Left kidney (tissue), 8 donors: ENCODE results near the gene STK40. TPM values are rescaled to one million over a fixed set of nuclear protein-coding genes. Genes with fewer than 3 reads are reported as not detected.

Experiments used
- DNase-seq: peaks from one replicate; pipeline ENCODE4 v3.0.0-alpha.2; 2013
- long read RNA-seq, 8 donors: transcript quantifications; one replicate each; lab custom pipeline, GENCODE V29; 2026
- polyA plus RNA-seq: library from polyadenylated mRNA; unstranded; fragments of 120-200 nt; gene quantifications from one replicate; pipeline ENCODE4 v1.2.1, GENCODE V29; 2013; ENCODE audit not compliant: insufficient read length

The STK40 gene
- polyA plus RNA-seq: 40.4 TPM
- long read RNA-seq, donor 1, transcript STK40-204 (11 exons, 3,621 nt): major isoform, 17 of 18 reads
- long read RNA-seq, donor 1, partial matches to known transcripts: 0 of 18 reads
- long read RNA-seq, donor 1, other reads (novel, unspliced or antisense): 0 of 18 reads
- long read RNA-seq, donor 2, partial matches to known transcripts: 27 of 33 reads
- long read RNA-seq, donor 2, other reads (novel, unspliced or antisense): 0 of 33 reads
- long read RNA-seq, donor 3, partial matches to known transcripts: 0 of 1 reads
- long read RNA-seq, donor 3, other reads (novel, unspliced or antisense): 0 of 1 reads
- long read RNA-seq, donor 4: 0 reads
- long read RNA-seq, donor 5, transcript STK40-204 (11 exons, 3,621 nt): major isoform, 6 of 7 reads
- long read RNA-seq, donor 5, partial matches to known transcripts: 0 of 7 reads
- long read RNA-seq, donor 5, other reads (novel, unspliced or antisense): 0 of 7 reads
- long read RNA-seq, donor 6, transcript STK40-204 (11 exons, 3,621 nt): major isoform, 12 of 12 reads
- long read RNA-seq, donor 6, partial matches to known transcripts: 0 of 12 reads
- long read RNA-seq, donor 6, other reads (novel, unspliced or antisense): 0 of 12 reads
- long read RNA-seq, donor 7, transcript STK40-204 (11 exons, 3,621 nt): major isoform, 16 of 16 reads
- long read RNA-seq, donor 7, partial matches to known transcripts: 0 of 16 reads
- long read RNA-seq, donor 7, other reads (novel, unspliced or antisense): 0 of 16 reads
- long read RNA-seq, donor 8, transcript STK40-204 (11 exons, 3,621 nt): major isoform, 7 of 7 reads
- long read RNA-seq, donor 8, partial matches to known transcripts: 0 of 7 reads
- long read RNA-seq, donor 8, other reads (novel, unspliced or antisense): 0 of 7 reads

- peak; percentile 99 for DNase-seq
Measured at GRCh38 chr1:36385410-36386264, at the start of gene STK40. STK40 (minus strand) TSS chr1:36385924; CDS start chr1:36361332, 24,592 bp downstream.

- no peak for DNase-seq
Measured at GRCh38 chr1:36433102-36433501, 47.4 kb upstream of the STK40 start.

- DNase-seq: no peak
Measured at GRCh38 chr1:36432616-36433015, 46.9 kb upstream of the STK40 start.

GRCh38 chr1:36425791-36426190 lies 40.1 kb upstream of the STK40 start:
- DNase-seq: no peak

- no peak for DNase-seq
Measured at GRCh38 chr1:36421649-36422048, 35.9 kb upstream of the STK40 start.

- peak; percentile 78 for DNase-seq
Measured at GRCh38 chr1:36420836-36421317, 35.2 kb upstream of the STK40 start.

- no peak for DNase-seq
Measured at GRCh38 chr1:36420409-36420808, 34.7 kb upstream of the STK40 start.

- no peak for DNase-seq
Measured at GRCh38 chr1:36419569-36419968, 33.8 kb upstream of the STK40 start.

- no peak for DNase-seq
Measured at GRCh38 chr1:36419140-36419539, 33.4 kb upstream of the STK40 start.

GRCh38 chr1:36417931-36418330 lies 32.2 kb upstream of the STK40 start:
- DNase-seq: no peak

- no peak for DNase-seq
Measured at GRCh38 chr1:36415661-36416326, 30.1 kb upstream of the STK40 start.

GRCh38 chr1:36414384-36414783 lies 28.7 kb upstream of the STK40 start:
- no peak for DNase-seq

GRCh38 chr1:36411674-36412648 lies 26.2 kb upstream of the STK40 start:
- no peak for DNase-seq

GRCh38 chr1:36408479-36408878 lies 22.8 kb upstream of the STK40 start:
- no peak for DNase-seq

GRCh38 chr1:36406440-36406839 lies 20.7 kb upstream of the STK40 start:
- DNase-seq: no peak

- DNase-seq: no peak
Measured at GRCh38 chr1:36402504-36402890, 16.8 kb upstream of the STK40 start.

GRCh38 chr1:36401602-36402503 lies 16.1 kb upstream of the STK40 start:
- no peak for DNase-seq

GRCh38 chr1:36400825-36401601 lies 15.3 kb upstream of the STK40 start:
- no peak for DNase-seq
